Measurements from ENCODE around the gene EEF1AKMT3.

The EEF1AKMT3 gene

GRCh38 chr12:57751432-57751787, 21.0 kb upstream of the EEF1AKMT3 start:
- no peak for DNase-seq (ENCODE audit: low spot score)

GRCh38 chr12:57751788-57752667, 20.4 kb upstream of the EEF1AKMT3 start, which contains the start of gene CDK4:
CDK4 (minus strand) TSS chr12:57752310; CDS start chr12:57751717, 593 bp downstream.
- peak; percentile 95 for DNase-seq (ENCODE audit: low spot score)

- no peak for DNase-seq (ENCODE audit: low spot score)
Observed at GRCh38 chr12:57752668-57753000, 19.8 kb upstream of the EEF1AKMT3 start.

- no peak for DNase-seq (ENCODE audit: low spot score)
Observed at GRCh38 chr12:57753756-57754337, 18.6 kb upstream of the EEF1AKMT3 start.

- peak; percentile 78 for DNase-seq (ENCODE audit: low spot score)
Observed at GRCh38 chr12:57754411-57755193, 17.8 kb upstream of the EEF1AKMT3 start, which contains the start of gene MARCHF9. MARCHF9 (plus strand) TSS chr12:57755103; CDS start chr12:57755529, 426 bp downstream.

- peak; percentile 18 for DNase-seq (ENCODE audit: low spot score)
Observed at GRCh38 chr12:57755194-57755453, 17.3 kb upstream of the EEF1AKMT3 start.

- DNase-seq (ENCODE audit: low spot score): peak; percentile 49
Observed at GRCh38 chr12:57755454-57756372, 16.7 kb upstream of the EEF1AKMT3 start.

- peak; percentile 82 for DNase-seq (ENCODE audit: low spot score)
Observed at GRCh38 chr12:57756406-57757341, 15.7 kb upstream of the EEF1AKMT3 start.

GRCh38 chr12:57757771-57758170, 14.6 kb upstream of the EEF1AKMT3 start:
- DNase-seq (ENCODE audit: low spot score): no peak

GRCh38 chr12:57758552-57759359, 13.7 kb upstream of the EEF1AKMT3 start:
- DNase-seq (ENCODE audit: low spot score): no peak

- DNase-seq (ENCODE audit: low spot score): peak; percentile 42
Observed at GRCh38 chr12:57759360-57759980, 12.9 kb upstream of the EEF1AKMT3 start.

- peak; percentile 77 for DNase-seq (ENCODE audit: low spot score)
Observed at GRCh38 chr12:57760347-57760982, 11.9 kb upstream of the EEF1AKMT3 start.

GRCh38 chr12:57761391-57761998, 10.9 kb upstream of the EEF1AKMT3 start:
- DNase-seq (ENCODE audit: low spot score): no peak

- DNase-seq (ENCODE audit: low spot score): no peak
Observed at GRCh38 chr12:57762463-57762862, 10.0 kb upstream of the EEF1AKMT3 start.

- no peak for DNase-seq (ENCODE audit: low spot score)
Observed at GRCh38 chr12:57763881-57764661, 8.3 kb upstream of the EEF1AKMT3 start.

- DNase-seq (ENCODE audit: low spot score): peak; percentile 31
Observed at GRCh38 chr12:57764662-57765002, 7.8 kb upstream of the EEF1AKMT3 start.

- DNase-seq (ENCODE audit: low spot score): peak; percentile 66
Observed at GRCh38 chr12:57765003-57765697, 7.3 kb upstream of the EEF1AKMT3 start.
